GM18520 (cell line): ENCODE measurements around the gene ASB11.
"Not testable (repeated sequence)": the region's sequence is repeated elsewhere in the genome, so short reads cannot be mapped to it uniquely, and the experiment has no call there.

ENCODE experiments used
- ATAC-seq: cut with Tn5 transposase; IDR thresholded peaks from one replicate; pipeline ENCODE4 v1.9.1; 2021; ENCODE audit not compliant: unreplicated experiment

The ASB11 gene

DNA sequence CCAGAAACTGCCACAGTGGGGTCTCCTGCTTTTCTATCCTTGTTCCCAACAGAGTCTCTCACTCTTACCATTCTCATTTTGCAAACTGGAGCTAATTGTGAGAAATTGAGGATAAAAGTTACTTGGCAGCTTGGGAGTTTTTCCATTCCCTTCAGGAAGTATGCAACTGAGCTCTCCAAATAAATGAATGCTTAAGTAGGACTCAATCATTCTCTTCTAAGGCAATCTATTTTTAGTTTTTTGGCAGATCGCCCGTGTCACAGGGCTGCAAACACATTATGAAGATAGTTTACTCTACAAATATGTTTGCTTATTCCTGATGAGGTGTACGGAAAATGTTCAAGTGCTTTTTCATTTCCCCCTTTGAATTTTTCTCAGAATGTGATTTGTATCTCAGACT, 5.3 kb downstream of the ASB11 start:
- ATAC-seq: no peak

DNA sequence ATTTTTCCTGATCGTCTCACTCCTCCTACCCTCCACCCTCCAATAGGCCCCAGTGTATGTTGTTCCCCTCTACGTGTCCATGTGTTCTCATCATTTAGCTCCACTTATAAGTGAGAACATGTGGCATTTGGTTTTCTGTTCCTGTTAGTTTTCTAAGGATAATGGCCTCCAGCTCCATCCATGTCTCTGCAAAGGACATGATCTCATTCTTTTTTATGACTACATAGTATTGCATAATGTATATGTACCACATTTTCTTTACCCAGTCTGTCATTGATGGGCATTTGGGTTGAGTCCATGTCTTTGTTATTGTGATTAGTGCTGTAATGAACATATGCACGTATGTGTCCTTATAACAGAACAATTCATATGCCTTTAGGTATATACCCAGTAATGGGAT, 9.5 kb downstream of the ASB11 start:
- ATAC-seq: not testable (repeated sequence)

DNA sequence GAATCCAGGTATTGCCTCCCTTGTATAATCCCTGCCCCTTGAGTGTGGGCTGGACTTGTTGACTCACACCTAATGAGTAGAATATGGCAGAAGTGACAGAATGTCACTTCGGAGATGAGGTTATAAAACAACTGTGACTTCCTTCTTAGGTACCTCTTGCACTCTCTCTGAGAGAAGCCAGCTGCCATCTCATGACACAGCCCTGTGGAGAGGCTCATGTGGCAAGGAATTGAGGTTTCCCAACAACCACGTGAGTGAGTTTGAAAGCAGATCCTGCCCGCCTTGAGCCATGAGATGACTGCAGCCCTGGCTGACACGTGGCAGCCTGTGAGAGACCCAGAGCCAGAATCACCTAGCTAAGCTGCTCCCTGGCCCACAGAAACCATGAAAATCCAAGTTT, 13.5 kb downstream of the ASB11 start:
- no peak for ATAC-seq

DNA sequence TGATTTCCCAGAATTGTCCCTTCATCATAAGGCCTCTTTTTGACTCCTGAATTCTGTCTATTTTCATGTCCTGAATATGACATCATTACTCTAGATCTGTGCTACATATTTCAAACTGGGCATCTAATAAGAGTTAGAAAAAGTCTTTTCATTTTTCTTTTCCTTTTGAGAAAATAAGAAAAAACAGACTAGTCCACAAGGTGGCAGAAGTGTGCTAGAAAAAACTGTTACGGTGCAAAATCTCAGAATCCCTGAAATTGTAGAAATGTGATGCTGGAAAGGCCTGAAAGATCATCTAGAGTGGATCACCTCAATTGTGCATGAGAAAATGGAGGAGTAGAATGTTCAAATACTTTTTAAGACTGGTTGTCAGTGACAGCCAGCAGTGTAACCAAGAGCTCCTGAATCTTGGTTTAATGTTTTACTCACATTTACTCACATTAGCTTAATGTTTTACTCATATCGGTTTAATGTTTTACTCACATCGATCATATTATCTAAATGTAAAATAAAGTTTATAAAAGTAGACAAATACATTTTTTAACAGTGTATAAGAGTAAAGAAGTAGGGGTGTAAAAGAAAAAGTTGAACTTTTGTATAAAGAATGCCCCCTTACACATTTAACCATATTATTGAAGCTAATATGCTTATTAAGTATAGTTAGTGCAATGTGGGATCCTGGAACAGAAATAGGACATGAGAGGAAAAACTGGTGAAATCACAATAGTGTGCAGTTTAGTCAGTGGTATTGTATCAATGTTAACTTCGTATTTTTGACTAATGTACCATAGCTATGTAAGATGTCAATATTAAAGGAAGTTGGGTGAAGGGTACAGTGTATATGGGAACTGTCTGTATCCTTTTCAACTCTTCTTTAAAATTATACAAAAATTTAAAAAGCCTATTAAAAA, 15.2 kb downstream of the ASB11 start:
- no peak for ATAC-seq

DNA sequence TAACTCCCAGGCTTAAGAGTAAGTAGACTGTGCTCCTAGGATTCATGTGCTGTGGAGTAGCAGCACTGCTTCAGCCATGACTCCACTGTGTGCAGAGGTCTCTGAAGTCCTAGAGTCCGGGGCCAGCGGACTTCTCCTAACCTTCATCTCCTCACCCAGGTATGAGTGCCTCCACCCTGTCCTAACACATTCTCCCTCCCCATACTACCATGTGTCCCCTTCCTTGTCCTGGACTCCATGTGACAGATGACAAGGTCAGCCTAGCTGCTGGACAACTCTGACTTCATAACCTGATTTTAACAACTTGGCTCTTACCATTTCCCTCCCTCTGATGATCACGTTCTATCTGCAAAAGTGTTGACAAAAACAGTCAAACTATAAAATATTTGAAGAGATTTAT, 16.7 kb downstream of the ASB11 start:
- ATAC-seq: no peak

DNA sequence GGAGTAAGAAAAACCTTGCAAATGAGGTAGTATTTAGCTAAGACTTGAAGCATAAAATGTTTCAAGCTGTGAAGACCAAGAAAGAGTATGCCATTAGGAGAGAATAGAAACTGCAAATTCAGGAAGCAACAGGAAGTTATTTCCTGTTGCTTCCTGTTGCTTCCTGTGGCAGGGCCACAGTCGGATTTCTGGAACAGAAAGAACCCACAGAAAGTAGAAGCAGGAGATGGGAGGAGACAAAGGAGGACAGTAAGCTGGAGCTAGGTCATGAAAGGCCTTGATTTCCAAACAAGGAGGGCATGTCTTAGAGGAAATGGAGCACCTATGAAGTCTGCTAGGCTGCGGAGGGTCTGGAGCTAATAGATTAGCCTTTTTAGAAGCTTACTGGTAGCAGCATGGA, 17.2 kb downstream of the ASB11 start:
- ATAC-seq: no peak

DNA sequence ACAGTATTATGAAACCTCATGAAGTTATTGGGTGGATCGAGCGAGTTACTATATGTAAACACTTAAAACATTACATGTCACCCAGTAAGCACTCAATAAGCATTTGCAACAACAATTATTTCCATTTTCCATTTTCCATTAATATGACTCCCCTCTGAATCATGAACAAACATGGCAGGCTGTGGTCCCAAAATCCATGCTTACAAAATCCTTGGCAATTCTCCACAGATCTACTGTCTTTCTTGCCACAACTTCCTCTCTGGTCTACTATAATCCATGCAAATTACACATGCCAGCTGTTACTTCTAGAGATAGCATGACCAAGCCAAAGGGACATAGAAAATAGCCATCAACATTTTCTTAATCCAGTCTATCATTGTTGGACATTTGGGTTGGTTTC, 22.0 kb downstream of the ASB11 start:
- no peak for ATAC-seq

DNA sequence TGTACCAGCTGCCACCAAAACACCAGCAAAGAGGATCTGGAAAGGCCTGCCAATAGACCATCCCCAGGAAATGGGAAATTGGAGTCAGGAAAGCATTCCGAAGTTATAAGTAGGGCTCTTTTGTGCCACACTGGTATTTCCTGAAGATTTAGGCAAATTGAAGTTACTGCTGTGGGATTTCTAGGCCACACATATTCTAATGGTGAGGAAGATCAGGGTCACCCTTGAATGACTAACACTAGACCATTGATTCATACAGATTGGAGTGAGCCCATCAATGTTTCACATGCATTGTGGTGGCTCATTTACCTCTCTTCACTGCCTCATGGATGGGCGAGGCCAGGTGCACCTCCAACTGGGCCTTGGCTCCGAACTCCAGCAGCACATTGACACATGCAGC, 22.6 kb downstream of the ASB11 start:
- no peak for ATAC-seq

DNA sequence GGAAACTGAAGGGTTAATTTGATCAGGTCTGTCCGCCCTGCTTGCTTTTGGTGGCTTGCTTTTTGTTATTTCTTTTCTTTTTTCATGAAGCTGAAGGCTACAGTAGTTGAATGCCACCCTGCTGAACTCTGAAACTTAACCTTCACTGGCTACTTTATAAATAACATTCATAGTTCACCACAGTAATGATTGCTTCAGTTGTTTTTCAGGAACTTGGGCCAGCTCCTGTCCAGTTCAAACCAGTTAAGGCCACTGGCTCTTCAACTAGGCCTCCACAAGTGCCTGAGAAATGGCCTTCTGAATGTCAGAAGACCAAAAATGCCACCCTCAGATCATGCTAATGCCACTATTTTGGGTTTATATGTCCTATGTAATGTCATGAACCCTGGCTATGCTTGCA, 37.8 kb downstream of the ASB11 start:
- no peak for ATAC-seq

DNA sequence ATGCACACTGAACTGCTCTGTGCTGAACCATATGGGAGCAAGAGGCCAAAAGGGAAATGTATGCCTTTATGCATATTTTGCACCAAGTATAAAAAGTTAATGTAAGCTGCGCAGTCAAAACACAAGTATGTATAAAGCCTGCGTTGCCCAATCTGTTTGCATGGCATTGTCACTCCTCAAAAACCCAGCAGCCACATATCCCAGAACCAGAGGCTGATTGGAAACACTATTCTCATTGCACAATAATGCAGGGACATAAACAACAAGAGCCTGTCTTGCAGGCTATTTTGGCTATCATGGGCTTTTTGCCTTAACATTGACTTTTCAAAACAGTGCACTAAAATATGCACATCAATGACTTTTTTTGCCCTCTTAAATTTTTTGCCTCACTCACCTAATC, 40.5 kb downstream of the ASB11 start:
- ATAC-seq: no peak

DNA sequence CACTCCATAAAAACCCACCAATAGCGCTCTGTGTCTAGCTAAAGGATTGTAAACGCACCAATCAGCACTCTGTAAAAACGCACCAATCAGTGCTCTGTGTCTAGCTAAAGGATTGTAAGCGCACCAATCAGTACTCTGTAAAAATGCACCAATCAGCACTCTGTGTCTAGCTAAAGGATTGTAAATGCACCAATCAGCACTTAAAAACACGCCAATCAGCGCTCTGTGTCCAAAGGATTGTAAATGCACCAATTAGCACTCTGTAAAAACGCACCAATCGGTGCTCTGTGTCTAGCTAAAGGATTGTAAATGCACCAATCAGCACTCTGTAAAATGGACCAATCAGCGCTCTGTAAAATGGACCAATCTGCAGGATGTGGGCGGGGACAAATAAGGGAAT, 42.2 kb downstream of the ASB11 start:
- ATAC-seq: not testable (repeated sequence)

DNA sequence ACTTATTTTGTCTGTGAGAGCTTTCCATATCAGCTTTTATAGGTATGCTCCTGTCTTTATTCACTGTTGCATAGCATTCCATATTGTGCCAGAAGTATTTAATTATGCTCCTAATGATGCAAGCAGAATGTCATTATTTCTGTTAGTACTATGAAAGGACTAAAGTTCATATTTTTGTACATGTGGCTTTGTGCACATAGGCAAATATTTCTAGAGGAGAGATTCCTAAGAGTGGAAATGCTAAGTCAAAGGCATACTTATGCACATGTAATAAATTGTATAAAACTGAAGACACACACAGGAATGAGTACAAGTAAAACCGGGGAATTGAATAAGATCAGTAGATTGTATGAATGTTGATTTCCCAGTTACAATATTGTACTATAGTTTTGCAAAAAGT, 43.7 kb downstream of the ASB11 start:
- ATAC-seq: no peak

DNA sequence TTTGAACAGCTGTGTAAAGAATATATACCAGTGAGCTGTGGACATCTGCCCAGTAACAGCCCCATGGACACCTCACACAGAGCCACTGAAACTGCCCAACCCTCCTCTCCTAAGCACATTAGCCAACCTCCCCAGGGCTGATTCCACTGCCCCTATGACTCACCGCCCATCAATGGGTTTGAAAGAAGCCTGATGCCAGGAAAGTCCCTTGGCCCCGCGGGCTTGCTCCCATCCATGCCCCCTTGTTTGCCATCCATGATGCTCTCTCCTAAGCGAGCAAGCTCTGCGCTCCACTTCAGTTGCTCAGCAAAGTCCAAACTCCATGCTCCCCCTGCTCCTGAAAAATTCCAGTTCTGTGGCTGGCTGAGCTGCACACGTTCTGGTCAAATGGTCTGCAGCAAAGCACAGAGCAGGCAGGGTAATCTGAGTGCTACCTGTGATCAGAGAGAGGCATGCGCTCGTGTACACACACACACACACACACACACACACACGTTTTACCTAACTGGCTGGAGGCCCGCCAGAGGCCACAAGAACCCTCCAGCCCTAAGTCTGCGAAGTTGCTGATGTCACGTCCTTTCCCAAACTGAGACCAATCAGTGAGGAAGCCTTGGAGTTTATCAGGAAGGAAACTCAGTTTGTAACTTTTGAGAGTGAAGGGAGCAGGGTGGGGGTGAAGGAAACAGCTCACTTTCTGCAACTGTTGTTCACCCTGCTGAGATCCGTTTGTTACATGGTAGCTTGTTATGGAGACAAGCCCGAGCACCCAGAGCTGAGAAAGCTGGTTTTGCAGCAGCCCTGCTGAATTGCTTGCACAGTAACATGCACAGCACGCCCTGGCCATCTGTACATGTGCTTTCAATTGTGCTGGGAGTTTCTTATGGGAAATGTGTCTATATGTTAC, 45.6 kb downstream of the ASB11 start, which contains the start of gene ASB9:
TSS of gene ASB9 (minus strand) at position 466 of the 904 bp plus-strand sequence. CDS start at position 257, 209 bp downstream.
- ATAC-seq: no peak

DNA sequence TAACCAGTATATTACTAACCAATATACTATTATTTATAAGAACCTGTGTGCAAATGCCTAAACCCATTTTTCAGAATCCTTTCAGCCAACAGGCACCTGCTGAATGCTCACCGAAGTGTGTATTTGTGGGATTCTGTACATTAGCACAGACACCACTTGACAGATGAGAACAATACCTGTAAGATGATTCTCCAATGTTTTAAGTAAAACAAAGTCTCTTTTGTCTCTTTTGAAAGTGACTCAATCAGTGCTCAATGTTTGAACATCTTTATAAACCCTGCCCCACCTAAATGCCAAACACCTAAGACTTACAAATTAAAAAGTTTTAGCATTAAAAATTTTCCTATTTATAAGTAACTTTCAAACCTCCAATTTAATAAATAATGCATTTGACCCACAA, 46.3 kb downstream of the ASB11 start:
- ATAC-seq: no peak

DNA sequence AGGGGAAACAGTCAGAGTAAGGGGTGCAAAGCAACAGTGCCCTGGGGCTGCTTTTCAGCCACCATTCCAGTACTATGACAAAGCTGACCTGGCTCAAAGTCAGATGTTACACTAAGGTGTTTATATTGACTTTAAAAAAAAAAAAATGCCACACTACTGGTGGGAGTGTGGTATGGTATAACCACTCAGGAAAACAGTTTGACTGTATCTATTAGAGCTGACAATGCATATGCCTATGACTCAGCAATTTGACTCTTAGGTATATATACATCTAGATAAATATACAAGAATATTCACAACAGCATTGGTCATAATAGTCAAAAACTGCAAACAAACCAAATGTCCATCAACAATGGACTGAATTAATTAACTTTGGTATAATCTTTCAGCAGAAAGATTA, 60.6 kb downstream of the ASB11 start:
- no peak for ATAC-seq

DNA sequence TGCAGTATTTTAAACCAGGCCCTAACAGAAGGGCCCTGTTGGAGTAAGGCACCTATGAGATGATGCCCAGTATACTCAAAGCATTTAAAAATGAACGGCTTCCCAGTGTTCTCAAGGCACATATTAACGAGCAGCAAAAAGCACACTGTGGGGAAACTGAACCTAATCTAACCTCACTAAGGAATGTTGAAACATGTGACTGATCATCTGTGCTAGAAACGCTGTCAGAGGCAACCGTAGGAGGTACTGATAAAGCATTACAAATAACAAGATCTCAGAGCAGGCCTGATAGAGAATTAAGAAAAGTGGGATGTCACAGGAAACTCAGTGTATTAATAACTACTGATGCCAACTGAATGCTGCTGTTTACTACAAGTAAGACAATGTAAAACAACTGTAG, 69.5 kb downstream of the ASB11 start:
- ATAC-seq: no peak

DNA sequence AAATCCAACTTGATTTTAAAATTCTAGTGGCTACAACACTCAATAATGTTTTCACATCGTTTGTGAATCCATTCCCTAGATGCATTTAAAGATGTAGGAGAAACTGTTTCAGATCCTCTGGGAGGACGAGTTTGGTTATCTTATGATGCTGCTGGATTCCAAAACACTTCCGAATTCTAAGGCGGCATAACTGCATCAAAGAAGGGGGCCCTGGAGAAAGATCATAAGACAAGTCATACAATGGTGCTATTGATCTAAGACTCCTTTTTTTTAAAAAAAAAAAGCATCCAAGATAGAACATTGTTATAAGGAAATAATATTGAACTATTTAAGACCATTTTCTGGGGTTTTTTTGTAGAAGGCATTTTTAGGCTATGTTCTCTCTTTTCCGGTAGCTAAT, 71.0 kb downstream of the ASB11 start:
- no peak for ATAC-seq

DNA sequence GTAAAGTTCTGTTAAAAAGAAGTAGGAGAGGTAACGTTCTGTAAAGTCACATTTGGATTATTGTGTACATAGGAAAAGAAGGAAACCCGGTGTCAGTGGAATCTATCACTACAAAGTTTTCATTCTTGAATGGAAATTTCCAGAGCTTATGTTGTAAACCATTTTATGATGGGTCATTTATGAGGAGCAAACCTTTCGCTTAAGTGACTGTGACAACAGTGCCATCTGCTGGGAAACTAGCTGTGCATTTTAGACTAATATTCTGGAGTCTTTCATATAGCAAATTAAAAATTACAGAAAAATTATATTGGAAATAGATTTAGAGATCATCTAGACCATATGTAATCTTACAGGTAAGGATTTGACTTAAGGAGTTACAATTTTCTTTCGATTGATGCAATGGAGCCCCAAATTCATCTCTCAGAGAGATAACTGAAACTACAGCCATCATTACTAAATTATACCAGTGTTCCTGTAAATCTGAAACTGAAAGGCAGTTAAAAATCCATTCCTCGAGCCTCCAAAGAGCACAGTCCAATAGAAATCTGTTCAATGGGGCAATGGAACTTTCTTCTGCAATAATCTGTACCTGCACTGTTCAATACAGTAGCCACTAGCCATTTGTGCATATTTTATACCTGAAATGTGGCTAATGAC, 72.4 kb downstream of the ASB11 start:
- ATAC-seq: no peak

DNA sequence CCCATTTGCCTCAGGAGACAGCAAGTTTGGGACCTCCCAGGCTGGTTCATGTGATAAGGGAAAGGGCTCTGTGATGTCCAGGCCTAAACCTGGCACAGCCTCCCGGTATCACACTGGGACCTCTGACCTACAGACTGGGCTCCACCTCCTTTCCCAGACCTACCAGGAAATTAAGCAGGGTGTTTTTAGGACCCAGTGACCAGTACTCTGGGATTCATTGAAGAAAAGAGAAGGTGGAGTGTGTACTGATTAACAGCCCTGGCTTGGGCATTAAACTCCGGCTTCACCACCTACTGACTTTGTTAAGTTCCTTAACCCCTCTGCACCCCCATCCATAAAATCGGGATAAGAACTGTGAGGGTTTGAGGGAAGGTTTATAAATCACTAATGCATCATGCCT, 74.1 kb downstream of the ASB11 start:
- no peak for ATAC-seq

DNA sequence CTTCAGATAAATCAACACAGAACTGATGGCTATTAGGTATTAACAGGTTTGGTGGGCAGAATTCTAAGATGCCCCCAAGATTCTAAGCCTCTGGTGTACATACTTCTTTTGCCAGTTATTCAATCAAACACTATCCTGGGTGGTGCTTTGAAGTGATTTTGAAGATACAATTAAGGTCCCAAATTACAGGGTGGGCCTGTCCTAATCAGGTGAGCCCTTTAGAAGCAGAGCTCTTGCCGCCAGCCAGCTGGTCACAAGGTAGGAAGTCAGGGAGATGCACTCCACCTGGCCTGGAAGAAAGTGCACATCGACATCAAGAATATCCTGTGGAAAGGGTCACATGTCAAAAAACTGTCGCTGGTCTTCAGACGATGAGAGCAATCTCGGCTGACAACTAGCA, 75.0 kb downstream of the ASB11 start:
- no peak for ATAC-seq

DNA sequence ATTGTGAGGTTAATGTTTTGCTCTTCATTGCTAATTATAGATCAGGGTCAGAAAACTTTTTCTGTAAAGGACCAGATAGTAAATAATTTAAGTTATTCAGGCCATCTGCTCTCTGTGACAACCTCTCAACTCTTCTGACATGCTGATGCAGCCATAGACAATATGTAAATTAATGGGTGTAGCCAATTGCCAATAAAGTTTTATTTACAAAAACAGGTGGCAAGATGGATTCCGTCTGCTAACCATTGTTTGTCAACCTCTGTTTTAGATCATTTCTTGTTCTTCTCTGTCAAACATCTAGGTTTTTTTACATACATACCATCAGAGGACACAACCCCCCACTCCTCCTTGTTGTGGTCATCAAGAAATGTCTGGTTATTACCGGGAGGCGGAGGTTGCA, 79.3 kb downstream of the ASB11 start:
- ATAC-seq: no peak
